ENCODE measurements around the gene SPATA9. TPM values are rescaled to one million over a fixed set of nuclear protein-coding genes. Genes with fewer than 3 reads are reported as not detected.

Gene SPATA9
- total RNA-seq, 2 donors from 2014 or later: 2.3 TPM; not detected in 1

GRCh38 chr5:95720094-95720786 lies 37.4 kb upstream of the SPATA9 start:
- intact Hi-C loops (cut with DNase I): no loop called here
- WGBS: 26% methylated on average over 3 of the region's 3 CpGs
- Histone ChIP-seq H3K4me3 (no peak overlapping the region), H3K27ac (peak overlapping the region; percentile 40 to 69), H3K27me3 (replicated peaks; ENCODE audit: insufficient read depth) (no peaks in the 10 kb centered on the region), H3K4me1 (replicated peaks) (no peaks in the 10 kb centered on the region), H3K36me3 (no peaks in the 10 kb centered on the region), H3K9me3 (no peaks in the 10 kb centered on the region)
- no peak for DNase-seq (ENCODE audit: low spot score)
- no peak for TF ChIP-seq POLR2A (IDR thresholded peaks at IDR 0.05)
- TF ChIP-seq CTCF (IDR thresholded peaks at IDR 0.05): no peak
- TF ChIP-seq POLR2AphosphoS5 (IDR thresholded peaks at IDR 0.05): peak; percentile 71

GRCh38 chr5:95718738-95719137 lies 35.9 kb upstream of the SPATA9 start:
- DNase-seq (ENCODE audit: low spot score): no peak
- no peaks in the 10 kb centered on the region for H3K4me1 ChIP-seq (replicated peaks)
- no peaks in the 10 kb centered on the region for H3K27me3 ChIP-seq (replicated peaks; ENCODE audit: insufficient read depth)
- H3K27ac ChIP-seq: no peak overlapping the region
- H3K9me3 ChIP-seq: no peaks in the 10 kb centered on the region
- TF ChIP-seq POLR2A (IDR thresholded peaks at IDR 0.05) (no peak), CTCF (IDR thresholded peaks at IDR 0.05) (no peak), POLR2AphosphoS5 (IDR thresholded peaks at IDR 0.05) (no peak)
- 89% methylated on average over 2 of the region's 2 CpGs for WGBS
- intact Hi-C loops (cut with DNase I): no loop called here
- H3K36me3 ChIP-seq: no peaks in the 10 kb centered on the region
- H3K4me3 ChIP-seq: no peak overlapping the region

- Histone ChIP-seq H3K27ac (no peak overlapping the region), H3K4me1 (replicated peaks) (no peaks in the 10 kb centered on the region), H3K36me3 (no peaks in the 10 kb centered on the region), H3K9me3 (no peaks in the 10 kb centered on the region), H3K27me3 (replicated peaks; ENCODE audit: insufficient read depth) (no peaks in the 10 kb centered on the region), H3K4me3 (no peak overlapping the region)
- 40% methylated on average over 2 of the region's 2 CpGs for WGBS
- TF ChIP-seq CTCF (IDR thresholded peaks at IDR 0.05): no peak
- TF ChIP-seq POLR2A (IDR thresholded peaks at IDR 0.05): no peak
- no peak for TF ChIP-seq POLR2AphosphoS5 (IDR thresholded peaks at IDR 0.05)
- no peak for DNase-seq (ENCODE audit: low spot score)
- intact Hi-C loops (cut with DNase I): no loop called here
Observed at GRCh38 chr5:95718203-95718602, 35.4 kb upstream of the SPATA9 start.

- no peak overlapping the region for H3K27ac ChIP-seq
Observed at GRCh38 chr5:95717439-95717838, 34.6 kb upstream of the SPATA9 start.

More at GRCh38 chr5:95717439-95717838, 34.6 kb upstream of the SPATA9 start:
- TF ChIP-seq CTCF (IDR thresholded peaks at IDR 0.05) (no peak), POLR2AphosphoS5 (IDR thresholded peaks at IDR 0.05) (no peak), POLR2A (IDR thresholded peaks at IDR 0.05) (no peak)
- Histone ChIP-seq H3K4me3 (no peak overlapping the region), H3K27me3 (replicated peaks; ENCODE audit: insufficient read depth) (no peaks in the 10 kb centered on the region), H3K4me1 (replicated peaks) (no peaks in the 10 kb centered on the region), H3K36me3 (no peaks in the 10 kb centered on the region), H3K9me3 (no peaks in the 10 kb centered on the region)
- DNase-seq (ENCODE audit: low spot score): no peak
- intact Hi-C loops (cut with DNase I): no loop called here
- WGBS: 46% methylated on average over 2 of the region's 2 CpGs
